Mucosa of descending colon (tissue), 3 donors: ENCODE results near the gene PNPLA1. TPM values are rescaled to one million over a fixed set of nuclear protein-coding genes. Genes with fewer than 3 reads are reported as not detected.

ENCODE experiments used
- ATAC-seq: fragments of 200-7000 bp; cut with Tn5 transposase; one replicate; pipeline ENCODE4 v1.9.1; 2020; ENCODE audit warnings: mild to moderate bottlenecking, moderate library complexity
- DNase-seq, 3 donors: peaks; one replicate each; pipeline ENCODE4 v3.0.0-alpha.2; 2020
- H3K36me3 ChIP-seq: fragments of 200-600 bp; one replicate; pipeline ENCODE4 v1.8.0; 2021; ENCODE audit warnings: low read depth, mild to moderate bottlenecking
- H3K4me1 ChIP-seq: fragments of 200-600 bp; one replicate; pipeline ENCODE4 v1.8.0; 2021; ENCODE audit warnings: low read depth, mild to moderate bottlenecking
- H3K4me3 ChIP-seq: fragments of 200-600 bp; one replicate; pipeline ENCODE4 v1.8.0; 2021; ENCODE audit warnings: mild to moderate bottlenecking
- H3K9me3 ChIP-seq: fragments of 200-600 bp; one replicate; pipeline ENCODE4 v1.8.0; 2021; ENCODE audit warnings: mild to moderate bottlenecking
- intact Hi-C, 2 donors: fragments of 100-400 bp; cut with DNase I in 1 of 2; cut with micrococcal nuclease in 1 of 2; formaldehyde crosslinking; loops; one replicate each; pipeline versions ENCODE4 v1.11.0 to v1.11.1; 2022; cut with DNase I, micrococcal nuclease
- total RNA-seq, 3 donors: library from RNA; stranded (reverse); fragmentation: NEBNext Ultra II Directional in 2 of 3; extraction: Animal tissue kit (Norgen Biotek cat#: 25700) in 2 of 3; gene quantifications; one replicate each; pipeline versions ENCODE4 v1.2.1 to v1.2.4, GENCODE V29; 2021 to 2023
- TF ChIP-seq, protein P1 (sequence below): fragments of 200-600 bp; IDR thresholded peaks from one replicate; pipeline ENCODE4 v1.8.0; 2022; ENCODE audit warnings: antibody characterized with exemption, mild to moderate bottlenecking
- donor health status: DM: no; HTN: no; CAD: no; lungs with moderate emphysema.
- donor health status: DM: no; HTN: no; CAD: no.
- donor health status: DM: no; HTN: yes; CAD: no.

The PNPLA1 gene
- total RNA-seq, 3 donors from 2014 or later: 0.19 to 0.38 (median 0.27) TPM

DNA sequence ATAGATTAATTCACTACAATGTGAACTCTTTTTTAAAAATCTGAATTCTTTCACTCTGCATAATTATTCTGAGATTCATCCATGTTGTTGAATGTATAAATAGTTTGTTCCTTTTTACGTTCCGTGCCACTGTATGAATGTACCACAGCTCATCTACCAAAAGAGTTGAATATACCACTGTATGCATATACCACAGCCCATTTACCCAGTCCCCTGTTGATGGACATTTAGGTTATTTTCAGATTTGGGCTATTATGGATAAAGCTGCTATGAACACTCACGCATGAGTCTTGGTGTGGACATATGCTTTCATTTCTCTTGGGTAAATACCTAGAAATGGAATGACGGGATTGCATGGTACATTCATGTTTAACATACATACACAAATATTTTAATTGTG is 28.2 kb downstream of the PNPLA1 start:
- no peak for ATAC-seq
- Histone ChIP-seq H3K36me3 (no peaks in the 10 kb centered on the region), H3K4me1 (peaks cover 2% of the 10 kb centered on the region), H3K9me3 (no peaks in the 10 kb centered on the region), H3K4me3 (no peak overlapping the region)
- TF ChIP-seq, protein P1, sequence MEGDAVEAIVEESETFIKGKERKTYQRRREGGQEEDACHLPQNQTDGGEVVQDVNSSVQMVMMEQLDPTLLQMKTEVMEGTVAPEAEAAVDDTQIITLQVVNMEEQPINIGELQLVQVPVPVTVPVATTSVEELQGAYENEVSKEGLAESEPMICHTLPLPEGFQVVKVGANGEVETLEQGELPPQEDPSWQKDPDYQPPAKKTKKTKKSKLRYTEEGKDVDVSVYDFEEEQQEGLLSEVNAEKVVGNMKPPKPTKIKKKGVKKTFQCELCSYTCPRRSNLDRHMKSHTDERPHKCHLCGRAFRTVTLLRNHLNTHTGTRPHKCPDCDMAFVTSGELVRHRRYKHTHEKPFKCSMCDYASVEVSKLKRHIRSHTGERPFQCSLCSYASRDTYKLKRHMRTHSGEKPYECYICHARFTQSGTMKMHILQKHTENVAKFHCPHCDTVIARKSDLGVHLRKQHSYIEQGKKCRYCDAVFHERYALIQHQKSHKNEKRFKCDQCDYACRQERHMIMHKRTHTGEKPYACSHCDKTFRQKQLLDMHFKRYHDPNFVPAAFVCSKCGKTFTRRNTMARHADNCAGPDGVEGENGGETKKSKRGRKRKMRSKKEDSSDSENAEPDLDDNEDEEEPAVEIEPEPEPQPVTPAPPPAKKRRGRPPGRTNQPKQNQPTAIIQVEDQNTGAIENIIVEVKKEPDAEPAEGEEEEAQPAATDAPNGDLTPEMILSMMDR: no peak
- DNase-seq: no peak
- intact Hi-C loops: no loop called here

DNA sequence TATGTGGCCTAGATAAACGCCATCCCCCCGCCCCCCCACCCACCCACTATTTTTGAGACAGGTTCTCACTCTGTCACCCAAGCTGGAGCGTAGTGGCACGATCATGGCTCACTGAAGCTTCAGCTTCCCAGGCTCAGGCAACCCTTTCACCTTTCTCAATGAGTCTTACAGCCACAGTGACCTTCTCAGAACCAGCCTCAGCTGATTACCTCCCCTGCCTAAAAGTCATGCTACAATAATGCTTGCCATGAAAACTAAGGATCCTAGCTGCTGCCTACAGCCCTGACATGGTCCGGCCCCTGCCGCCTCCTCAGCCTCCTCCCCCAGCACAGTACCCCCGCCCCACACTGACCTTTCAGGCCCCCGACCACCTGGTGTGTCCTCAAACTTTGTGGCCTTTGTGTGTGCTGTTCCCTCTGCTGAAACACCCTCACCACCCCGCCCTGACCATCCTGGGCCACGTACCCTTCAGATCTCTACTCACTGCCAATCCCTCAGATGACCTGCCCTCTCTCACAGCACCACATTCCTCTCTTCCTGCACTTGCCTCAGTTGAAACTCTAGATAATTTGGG is 31.3 kb downstream of the PNPLA1 start:
- Histone ChIP-seq H3K9me3 (no peaks in the 10 kb centered on the region), H3K4me3 (no peak overlapping the region), H3K36me3 (no peaks in the 10 kb centered on the region), H3K4me1 (peaks cover 3% of the 10 kb centered on the region)
- intact Hi-C loops: loop anchor here (5.0 to 10.0 kb wide), 2 partner anchors 61 to 64 kb away; no protein-coding TSS in a partner anchor
- TF ChIP-seq, protein P1: no peak
- ATAC-seq (no peak), DNase-seq (no peak)

DNA sequence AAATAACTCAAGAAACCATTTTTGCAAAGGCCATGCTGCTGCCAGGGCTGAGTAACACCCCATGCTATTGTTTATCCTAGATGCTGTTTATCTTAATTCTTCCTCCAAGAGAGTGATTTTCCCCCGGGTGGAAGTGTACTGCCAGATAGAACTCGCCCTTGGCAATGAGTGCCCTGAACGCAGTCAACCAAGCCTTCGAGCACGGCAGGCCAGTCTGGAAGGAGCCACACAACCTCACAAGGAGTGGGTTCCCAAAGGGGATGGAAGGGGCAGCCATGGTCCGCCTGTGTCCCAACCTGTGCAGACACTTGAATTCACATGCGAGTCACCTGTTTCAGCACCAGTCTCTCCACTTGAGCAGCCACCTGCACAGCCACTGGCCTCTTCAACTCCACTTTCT is 31.9 kb downstream of the PNPLA1 start:
- intact Hi-C loops: loop anchor here (5.0 to 10.0 kb wide), 2 partner anchors 61 to 63 kb away; no protein-coding TSS in a partner anchor
- Histone ChIP-seq H3K4me1 (peaks cover 3% of the 10 kb centered on the region), H3K9me3 (no peaks in the 10 kb centered on the region), H3K36me3 (no peaks in the 10 kb centered on the region), H3K4me3 (no peak overlapping the region)
- TF ChIP-seq, protein P1: no peak
- no peak for DNase-seq
- ATAC-seq: peak; percentile 8

DNA sequence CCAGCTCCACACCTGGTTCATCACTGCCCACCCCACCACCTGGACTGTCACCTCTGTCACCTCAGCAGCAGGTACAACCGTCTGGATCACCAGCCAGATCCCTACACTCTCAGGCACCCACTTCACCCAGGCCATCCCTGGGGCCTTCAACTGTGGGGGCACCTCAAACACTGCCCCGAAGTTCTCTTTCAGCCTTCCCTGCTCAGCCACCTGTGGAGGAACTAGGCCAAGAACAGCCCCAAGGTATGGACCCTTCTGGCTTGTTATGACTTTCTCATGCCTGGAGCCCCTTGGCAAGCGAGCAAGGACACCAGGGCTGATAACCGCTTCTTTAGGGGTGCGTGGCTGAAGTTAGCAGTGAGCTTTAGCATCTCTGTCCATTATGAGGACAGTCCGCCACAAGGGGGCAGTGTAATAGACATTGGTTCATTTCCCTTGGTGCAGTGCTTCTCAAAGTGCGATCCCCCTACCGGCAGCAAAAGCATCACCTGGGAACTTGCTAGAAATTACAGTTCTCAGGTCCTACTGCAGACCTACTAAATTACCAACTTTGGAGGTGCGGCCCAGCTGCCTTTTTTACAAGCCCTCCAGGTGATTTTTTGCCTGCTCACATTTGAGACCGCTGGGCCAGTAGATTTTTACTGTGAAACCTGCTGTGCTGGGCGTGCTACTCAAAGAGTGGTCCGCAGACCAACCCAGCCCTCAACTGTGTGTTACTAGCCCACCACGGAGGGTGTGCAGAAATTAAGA is 32.5 kb downstream of the PNPLA1 start:
- TF ChIP-seq, protein P1: peak; percentile 84
- DNase-seq: peak in 2 of 3 donors; percentile 78 to 100
- no peaks in the 10 kb centered on the region for H3K9me3 ChIP-seq
- peaks cover 3% of the 10 kb centered on the region for H3K4me1 ChIP-seq
- peak; percentile 100 for ATAC-seq
- intact Hi-C loops: loop anchor here (5.0 to 10.0 kb wide), 2 partner anchors 60 to 62 kb away; no protein-coding TSS in a partner anchor
- H3K36me3 ChIP-seq: no peaks in the 10 kb centered on the region
- no peak overlapping the region for H3K4me3 ChIP-seq

DNA sequence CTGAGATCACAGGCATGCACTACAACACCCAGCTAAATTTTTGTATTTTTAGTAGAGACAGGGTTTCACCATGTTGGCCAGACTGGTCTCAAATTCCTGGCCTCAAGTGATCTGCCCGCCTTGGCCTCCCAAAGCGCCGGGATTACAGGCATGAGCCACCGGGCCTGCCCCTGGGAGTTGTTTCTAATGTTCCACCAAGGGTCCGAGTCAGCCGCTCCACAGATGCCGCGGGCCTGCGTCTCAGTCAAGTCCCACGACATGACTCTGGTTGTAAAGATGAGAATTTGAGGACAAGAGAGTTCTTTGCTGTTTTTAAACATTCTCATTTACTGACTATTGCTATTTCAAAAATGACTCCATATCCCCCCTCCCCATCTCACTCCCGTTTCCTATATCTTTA is 36.0 kb downstream of the PNPLA1 start:
- intact Hi-C loops: loop anchor here in 1 of 2 donors (10.0 kb wide), 1 partner anchor 59 kb away; no protein-coding TSS in a partner anchor
- DNase-seq (no peak), ATAC-seq (no peak)
- H3K4me1 ChIP-seq: peaks cover 7% of the 10 kb centered on the region
- TF ChIP-seq, protein P1: no peak
- no peak overlapping the region for H3K4me3 ChIP-seq
- no peaks in the 10 kb centered on the region for H3K9me3 ChIP-seq
- H3K36me3 ChIP-seq: no peaks in the 10 kb centered on the region
